ENCODE results near the gene SIRPD. TPM values are rescaled to one million over a fixed set of nuclear protein-coding genes. Genes with fewer than 3 reads are reported as not detected.
A peak's percentile ranks its signal among the peaks of the same experiment; 100 is the strongest.

Gene SIRPD
- total and polyA plus RNA-seq, 4 donors, result 0.28 to 1.9 (median 0.80) TPM

DNA sequence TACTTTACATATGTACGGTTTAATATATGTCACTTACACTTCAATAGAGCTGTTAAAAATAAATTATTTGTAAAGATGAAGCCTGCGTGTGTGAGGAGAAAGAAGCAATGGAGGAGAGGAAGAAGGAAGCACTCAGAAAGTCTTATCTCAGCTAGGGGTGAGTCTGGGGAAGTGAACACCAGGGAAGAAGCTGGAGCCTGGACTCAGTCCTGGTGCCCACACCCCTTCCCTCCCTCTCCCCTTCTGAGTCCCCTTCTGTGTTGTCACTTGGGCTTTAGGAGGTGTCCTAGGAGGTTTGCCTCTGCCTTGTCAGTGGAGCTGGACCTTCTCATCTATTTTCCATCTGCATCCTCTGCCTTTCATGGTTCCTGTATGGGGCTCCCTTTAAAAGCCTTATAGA is 68.2 kb downstream of the SIRPD start:
- ATAC-seq (ENCODE audit: insufficient read depth, low FRiP score), result no peak
- no peak for DNase-seq
- Histone ChIP-seq H3K4me1 (ENCODE audit: control insufficient read depth in 5 of 5, insufficient read depth in 5 of 5, low read length in 5 of 5) (peaks cover 0 to 4% (median 0%) of the 10 kb centered on the region in 5 donors), H3K27ac (ENCODE audit: low read depth in 1 of 2, low read length in 1 of 2) (peak overlapping the region in 1 of 2 donors; percentile 68), H3K27me3 (ENCODE audit: control insufficient read depth in 3 of 3, insufficient read depth in 3 of 3, low read length in 2 of 3) (peaks cover 0 to 9% (median 2%) of the 10 kb centered on the region in 3 donors), H3K4me3 (no peak overlapping the region), H3K36me3 (ENCODE audit: control insufficient read depth in 4 of 4, insufficient read depth in 4 of 4, low read length in 4 of 4) (no peaks in the 10 kb centered on the region), H3K9ac (ENCODE audit: insufficient read depth in 1 of 2, low read length in 2 of 2) (no peak overlapping the region), H3K9me3 (ENCODE audit: control insufficient read depth in 4 of 4, insufficient read depth in 3 of 4, low read length in 3 of 4) (peaks cover 0 to 2% (median 0%) of the 10 kb centered on the region in 4 donors)
- TF ChIP-seq, protein P1, sequence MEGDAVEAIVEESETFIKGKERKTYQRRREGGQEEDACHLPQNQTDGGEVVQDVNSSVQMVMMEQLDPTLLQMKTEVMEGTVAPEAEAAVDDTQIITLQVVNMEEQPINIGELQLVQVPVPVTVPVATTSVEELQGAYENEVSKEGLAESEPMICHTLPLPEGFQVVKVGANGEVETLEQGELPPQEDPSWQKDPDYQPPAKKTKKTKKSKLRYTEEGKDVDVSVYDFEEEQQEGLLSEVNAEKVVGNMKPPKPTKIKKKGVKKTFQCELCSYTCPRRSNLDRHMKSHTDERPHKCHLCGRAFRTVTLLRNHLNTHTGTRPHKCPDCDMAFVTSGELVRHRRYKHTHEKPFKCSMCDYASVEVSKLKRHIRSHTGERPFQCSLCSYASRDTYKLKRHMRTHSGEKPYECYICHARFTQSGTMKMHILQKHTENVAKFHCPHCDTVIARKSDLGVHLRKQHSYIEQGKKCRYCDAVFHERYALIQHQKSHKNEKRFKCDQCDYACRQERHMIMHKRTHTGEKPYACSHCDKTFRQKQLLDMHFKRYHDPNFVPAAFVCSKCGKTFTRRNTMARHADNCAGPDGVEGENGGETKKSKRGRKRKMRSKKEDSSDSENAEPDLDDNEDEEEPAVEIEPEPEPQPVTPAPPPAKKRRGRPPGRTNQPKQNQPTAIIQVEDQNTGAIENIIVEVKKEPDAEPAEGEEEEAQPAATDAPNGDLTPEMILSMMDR (IDR thresholded peaks at IDR 0.05; ENCODE audit: control extremely low read depth, extremely low read depth), result no peak
- WGBS, 2 donors, result 49 to 63% methylated on average over 2 of the region's 2 CpGs

DNA sequence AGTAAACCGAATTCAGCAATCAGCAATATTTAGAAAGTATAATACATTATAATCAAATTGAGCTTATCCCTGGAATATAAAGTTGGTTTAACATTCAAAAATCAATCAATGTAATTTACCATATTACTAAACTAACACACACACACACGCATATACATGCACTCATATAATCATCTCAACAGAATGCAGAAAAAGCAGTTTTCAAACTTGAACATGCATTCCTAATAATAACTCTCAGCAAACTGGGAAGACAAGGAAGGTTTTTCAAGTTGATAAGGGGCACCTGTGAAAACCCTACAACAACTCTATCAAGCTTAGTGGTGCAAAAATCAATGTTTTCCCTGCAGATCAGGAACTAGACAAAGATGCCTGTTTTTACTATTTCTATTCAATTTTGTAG is 70.9 kb downstream of the SIRPD start:
- DNase-seq (no peak), ATAC-seq (ENCODE audit: insufficient read depth, low FRiP score) (no peak)
- Histone ChIP-seq H3K4me3 (no peak overlapping the region), H3K27me3 (ENCODE audit: control insufficient read depth in 3 of 3, insufficient read depth in 3 of 3, low read length in 2 of 3) (peaks cover 0 to 6% (median 2%) of the 10 kb centered on the region in 3 donors), H3K9me3 (ENCODE audit: control insufficient read depth in 4 of 4, insufficient read depth in 3 of 4, low read length in 3 of 4) (no peaks in the 10 kb centered on the region), H3K36me3 (ENCODE audit: control insufficient read depth in 4 of 4, insufficient read depth in 4 of 4, low read length in 4 of 4) (no peaks in the 10 kb centered on the region), H3K27ac (ENCODE audit: low read depth in 1 of 2, low read length in 1 of 2) (no peak overlapping the region), H3K9ac (ENCODE audit: insufficient read depth in 1 of 2, low read length in 2 of 2) (no peak overlapping the region), H3K4me1 (ENCODE audit: control insufficient read depth in 5 of 5, insufficient read depth in 5 of 5, low read length in 5 of 5) (peaks cover 0 to 2% (median 0%) of the 10 kb centered on the region in 5 donors)
- TF ChIP-seq, protein P1 (IDR thresholded peaks at IDR 0.05; ENCODE audit: control extremely low read depth, extremely low read depth), result no peak
- WGBS, 2 donors, result 89 to 94% methylated on average over 2 of the region's 2 CpGs

GRCh38 chr20:1484438-1485116 is 72.9 kb downstream of the SIRPD start:
- H3K36me3 ChIP-seq (ENCODE audit: control insufficient read depth in 4 of 4, insufficient read depth in 4 of 4, low read length in 4 of 4), result no peaks in the 10 kb centered on the region
- DNase-seq (no peak), ATAC-seq (ENCODE audit: insufficient read depth, low FRiP score) (no peak)
- H3K4me3 ChIP-seq, result no peak overlapping the region
- 50 to 58% methylated on average over 5 of the region's 5 CpGs for WGBS, 2 donors
- peaks cover 0 to 6% (median 2%) of the 10 kb centered on the region in 3 donors for H3K27me3 ChIP-seq (ENCODE audit: control insufficient read depth in 3 of 3, insufficient read depth in 3 of 3, low read length in 2 of 3)
- no peak overlapping the region for H3K27ac ChIP-seq (ENCODE audit: low read depth in 1 of 2, low read length in 1 of 2)
- TF ChIP-seq, protein P1 (IDR thresholded peaks at IDR 0.05; ENCODE audit: control extremely low read depth, extremely low read depth), result no peak
- no peaks in the 10 kb centered on the region for H3K9me3 ChIP-seq (ENCODE audit: control insufficient read depth in 4 of 4, insufficient read depth in 3 of 4, low read length in 3 of 4)
- no peaks in the 10 kb centered on the region for H3K4me1 ChIP-seq (ENCODE audit: control insufficient read depth in 5 of 5, insufficient read depth in 5 of 5, low read length in 5 of 5)
- no peak overlapping the region for H3K9ac ChIP-seq (ENCODE audit: insufficient read depth in 1 of 2, low read length in 2 of 2)

Small RNA genes lying within 50 kb of the gene (small RNA-seq; reads per million reads assigned to genes)
- not detected for gene RNU6-917P (ENCODE audit: low replicate concordance)

Other genes with a start within 250 kb of the SIRPD start
- gene SDCBP2, start 228.6 kb downstream of the SIRPD start, total RNA-seq, result 10 to 100 TPM in 1 of 2 donors, 1 to 10 TPM in 1; 3.5 to 10.9 TPM
- 10 to 100 TPM; 14.2 to 18.1 TPM for gene SDCBP2, start 228.6 kb downstream of the SIRPD start, polyA plus RNA-seq
- 100 to 1,000 TPM; 145 to 308 TPM for gene FKBP1A, start 164.7 kb downstream of the SIRPD start, total RNA-seq
- 100 to 1,000 TPM; 246 to 465 TPM for gene FKBP1A, start 164.7 kb downstream of the SIRPD start, polyA plus RNA-seq
- gene NSFL1C, start 90.9 kb downstream of the SIRPD start, total RNA-seq, result 10 to 100 TPM; 42.9 to 84.8 TPM
- 10 to 100 TPM; 39.0 to 63.3 TPM for gene NSFL1C, start 90.9 kb downstream of the SIRPD start, polyA plus RNA-seq
- gene SIRPB2, start 66.3 kb downstream of the SIRPD start, total RNA-seq, result 10 to 100 TPM in 1 of 2 donors, 1 to 10 TPM in 1; 4.7 to 18.5 TPM
- 10 to 100 TPM in 1 of 2 donors, 1 to 10 TPM in 1; 3.9 to 30.9 TPM for gene SIRPB2, start 66.3 kb downstream of the SIRPD start, polyA plus RNA-seq
- 10 to 100 TPM in 1 of 2 donors, 1 to 10 TPM in 1; 1.2 to 45.6 TPM for gene SIRPB1, start 62.3 kb upstream of the SIRPD start, total RNA-seq
- 10 to 100 TPM in 1 of 2 donors, 1 to 10 TPM in 1; 2.5 to 25.2 TPM for gene SIRPB1, start 62.3 kb upstream of the SIRPD start, polyA plus RNA-seq
- 1 to 10 TPM in 1 of 2 donors, under 1 TPM in 1; 0.28 to 1.8 TPM for gene SIRPG, start 100.1 kb upstream of the SIRPD start, total RNA-seq
- gene SIRPG, start 100.1 kb upstream of the SIRPD start, polyA plus RNA-seq, result 1 to 10 TPM in 1 of 2 donors, under 1 TPM in 1; 0.35 to 1.2 TPM

Data from lung (tissue), 13 donors.